Measurements from ENCODE around the gene COL24A1. TPM values are rescaled to one million over a fixed set of nuclear protein-coding genes. Genes with fewer than 3 reads are reported as not detected.

The COL24A1 gene
- polyA plus RNA-seq, 1 donor (not counting 4 experiments of a cell fraction or from before 2014, with no cell fraction given) = not detected

- Histone ChIP-seq H3K27me3 (ENCODE audit: control insufficient read depth, extremely low read depth, insufficient read depth, low read length) (no peaks in the 10 kb centered on the region), H3K79me2 (ENCODE audit: control insufficient read depth, insufficient read depth, low read length) (peaks cover 35% of the 10 kb centered on the region), H4K20me1 (ENCODE audit: control insufficient read depth, extremely low read depth, insufficient read depth, low read length) (no peaks in the 10 kb centered on the region), H2AFZ (ENCODE audit: control insufficient read depth, low read length) (no peak overlapping the region), H3K9ac (ENCODE audit: control insufficient read depth, extremely low read depth, insufficient read depth, low read length) (no peak overlapping the region), H3K27ac (ENCODE audit: control insufficient read depth, insufficient read depth, low read length) (no peak overlapping the region), H3K4me1 (ENCODE audit: control insufficient read depth, extremely low read depth, insufficient read depth, low read length) (peaks cover 4% of the 10 kb centered on the region), H3K36me3 (ENCODE audit: control insufficient read depth in 2 of 2, extremely low read depth in 1 of 2, insufficient read depth in 2 of 2, low read length in 2 of 2) (peaks cover 4 to 8% of the 10 kb centered on the region in 2 experiments), H3K4me3 (ENCODE audit: control insufficient read depth in 2 of 3, extremely low read depth in 1 of 3, insufficient read depth in 2 of 3, low read depth in 1 of 3, low read length in 3 of 3) (no peak overlapping the region), H3K9me1 (ENCODE audit: control insufficient read depth, extremely low read depth, insufficient read depth, low read length) (no peaks in the 10 kb centered on the region), H3K4me2 (ENCODE audit: control insufficient read depth, extremely low read depth, insufficient read depth, low read depth, low read length) (no peak overlapping the region), H3K9me3 (ENCODE audit: control insufficient read depth, low read depth, low read length) (no peaks in the 10 kb centered on the region)
- no peak for FAIRE-seq
- peak; percentile 11 for DNase-seq (ENCODE audit: low read depth, low spot score)
- dilution Hi-C loops (cut with MboI; ENCODE audit: extremely low pct_ligation_motif_present, low sequenced_read_pairs) = no loop called here
- peak in 2 of 3 experiments; percentile 36 to 41 for TF ChIP-seq CTCF (optimal IDR thresholded peaks at IDR 0.05 in 1 of 3, IDR thresholded peaks at IDR 0.05 in 1 of 3, conservative IDR thresholded peaks at IDR 0.05 in 1 of 3; ENCODE audit: extremely low read depth in 1 of 3, insufficient read depth in 2 of 3, low read length in 3 of 3)
- no peak for TF ChIP-seq EZH2 (IDR thresholded peaks at IDR 0.05; ENCODE audit: low read length)
Measured at GRCh38 chr1:85692730-85693314, 463.8 kb downstream of the COL24A1 start.

- Histone ChIP-seq H3K9me1 (ENCODE audit: control insufficient read depth, extremely low read depth, insufficient read depth, low read length) (no peaks in the 10 kb centered on the region), H3K79me2 (ENCODE audit: control insufficient read depth, insufficient read depth, low read length) (peaks cover 36% of the 10 kb centered on the region), H3K4me3 (ENCODE audit: control insufficient read depth in 2 of 3, extremely low read depth in 1 of 3, insufficient read depth in 2 of 3, low read depth in 1 of 3, low read length in 3 of 3) (no peak overlapping the region), H2AFZ (ENCODE audit: control insufficient read depth, low read length) (no peak overlapping the region), H3K27ac (ENCODE audit: control insufficient read depth, insufficient read depth, low read length) (no peak overlapping the region), H3K36me3 (ENCODE audit: control insufficient read depth in 2 of 2, extremely low read depth in 1 of 2, insufficient read depth in 2 of 2, low read length in 2 of 2) (peaks cover 4 to 8% of the 10 kb centered on the region in 2 experiments), H3K27me3 (ENCODE audit: control insufficient read depth, extremely low read depth, insufficient read depth, low read length) (no peaks in the 10 kb centered on the region), H3K4me2 (ENCODE audit: control insufficient read depth, extremely low read depth, insufficient read depth, low read depth, low read length) (no peak overlapping the region), H3K4me1 (ENCODE audit: control insufficient read depth, extremely low read depth, insufficient read depth, low read length) (peaks cover 4% of the 10 kb centered on the region), H4K20me1 (ENCODE audit: control insufficient read depth, extremely low read depth, insufficient read depth, low read length) (peaks cover 3% of the 10 kb centered on the region), H3K9me3 (ENCODE audit: control insufficient read depth, low read depth, low read length) (no peaks in the 10 kb centered on the region), H3K9ac (ENCODE audit: control insufficient read depth, extremely low read depth, insufficient read depth, low read length) (no peak overlapping the region)
- FAIRE-seq (peak; percentile 5), DNase-seq (ENCODE audit: low read depth, low spot score) (no peak)
- TF ChIP-seq EZH2 (IDR thresholded peaks at IDR 0.05; ENCODE audit: low read length) (no peak), CTCF (optimal IDR thresholded peaks at IDR 0.05 in 1 of 3, IDR thresholded peaks at IDR 0.05 in 1 of 3, conservative IDR thresholded peaks at IDR 0.05 in 1 of 3; ENCODE audit: extremely low read depth in 1 of 3, insufficient read depth in 2 of 3, low read length in 3 of 3) (no peak)
- dilution Hi-C loops (cut with MboI; ENCODE audit: extremely low pct_ligation_motif_present, low sequenced_read_pairs) = no loop called here
Measured at GRCh38 chr1:85689775-85690404, 466.7 kb downstream of the COL24A1 start.

Data from keratinocyte (primary cell).